Measurements from ENCODE around the gene EXOSC6. TPM values are rescaled to one million over a fixed set of nuclear protein-coding genes. Genes with fewer than 3 reads are reported as not detected.
"Not testable (repeated sequence)": the region's sequence is repeated elsewhere in the genome, so short reads cannot be mapped to it uniquely, and the experiment has no call there.

The EXOSC6 gene
- total RNA-seq, 1 experiment from 2014 or later: 41.6 TPM

DNA sequence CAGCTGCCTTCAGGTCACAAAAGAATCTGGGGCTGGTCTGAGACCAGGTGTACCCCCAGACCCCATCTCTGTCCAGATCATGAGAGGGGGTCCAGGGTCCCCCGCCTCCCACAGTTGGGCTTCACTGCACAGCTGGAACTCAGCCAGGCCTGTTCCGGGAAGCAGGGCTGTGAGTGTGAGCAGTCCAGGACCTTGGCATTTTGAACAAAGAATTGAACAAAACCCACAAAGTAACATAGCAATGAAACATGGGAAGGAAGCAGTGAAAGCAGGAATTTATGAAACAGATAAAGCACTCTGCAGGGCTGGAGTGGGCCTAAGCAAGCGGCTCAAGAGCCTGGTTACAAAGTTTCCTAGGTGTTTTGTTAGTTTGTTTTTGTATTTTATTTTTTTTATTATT is 53.1 kb downstream of the EXOSC6 start:
- not testable (repeated sequence) for H3K4me1 Mint-ChIP-seq; H2BK12ac ChIP-seq (ENCODE audit: insufficient read length, low read depth, low read length); H3T11ph ChIP-seq (ENCODE audit: low read length); H3K27ac Mint-ChIP-seq; H3K4me1 ChIP-seq (ENCODE audit: insufficient read depth, low read length); H2AK5ac ChIP-seq (ENCODE audit: insufficient read length, low read length); H3K56ac ChIP-seq (ENCODE audit: insufficient read length, low read depth, low read length); H3K36me3 Mint-ChIP-seq (ENCODE audit: insufficient read depth in 1 of 3, low read depth in 3 of 3); H3K4me3 Mint-ChIP-seq; H3K23ac ChIP-seq (ENCODE audit: insufficient read length, low read depth, low read length); H3K4me2 ChIP-seq (ENCODE audit: insufficient read depth, insufficient read length, low read length); H3K9me3 Mint-ChIP-seq; H3K27me3 ChIP-seq (ENCODE audit: insufficient read depth, low read length); H3K27me3 Mint-ChIP-seq (ENCODE audit: low read depth); H4K5ac ChIP-seq (ENCODE audit: insufficient read length, low read depth, low read length); H3K9me3 ChIP-seq (ENCODE audit: control insufficient read depth, low read depth, low read length); DNase-seq; H4K20me1 ChIP-seq (ENCODE audit: control insufficient read depth, insufficient read depth, insufficient read length); H3K18ac ChIP-seq (ENCODE audit: insufficient read length, low read depth, low read length); H2BK120ac ChIP-seq (ENCODE audit: low read depth, low read length, poor library complexity, severe bottlenecking); H3K4ac ChIP-seq (ENCODE audit: low read depth, low read length); H3K23me2 ChIP-seq (ENCODE audit: insufficient read length, low read depth, low read length, poor library complexity, severe bottlenecking); H3K27ac ChIP-seq (ENCODE audit: insufficient read length, low read depth, low read length); H2BK20ac ChIP-seq (ENCODE audit: low read depth, low read length, poor library complexity, severe bottlenecking); H2AFZ ChIP-seq (ENCODE audit: low read length); H3K79me1 ChIP-seq (ENCODE audit: insufficient read depth, low read depth, low read length, poor library complexity, severe bottlenecking); H3K79me2 ChIP-seq (ENCODE audit: insufficient read depth, low read length); H2BK15ac ChIP-seq (ENCODE audit: low read depth, low read length); H4K8ac ChIP-seq (replicated peaks; ENCODE audit: insufficient read length, low read depth, low read length); H2BK5ac ChIP-seq (ENCODE audit: insufficient read length, low read length); H3K14ac ChIP-seq (ENCODE audit: insufficient read depth, low read length); H3K9ac ChIP-seq (ENCODE audit: extremely low read depth, insufficient read length, low read length); H4K91ac ChIP-seq (ENCODE audit: insufficient read length, low read depth, low read length)
- no CpG with 5 or more reads among the region's 3 CpGs for WGBS (ENCODE audit: extremely low coverage, insufficient read length, low lambda C conversion rate)

- not testable (repeated sequence) for H3K36me3 Mint-ChIP-seq (ENCODE audit: insufficient read depth in 1 of 3, low read depth in 3 of 3); H3K27ac Mint-ChIP-seq; H3K79me2 ChIP-seq (ENCODE audit: insufficient read depth, low read length); H2AFZ ChIP-seq (ENCODE audit: low read length); H2BK20ac ChIP-seq (ENCODE audit: low read depth, low read length, poor library complexity, severe bottlenecking); H3T11ph ChIP-seq (ENCODE audit: low read length); H2BK5ac ChIP-seq (ENCODE audit: insufficient read length, low read length); H3K4me2 ChIP-seq (ENCODE audit: insufficient read depth, insufficient read length, low read length); H2BK12ac ChIP-seq (ENCODE audit: insufficient read length, low read depth, low read length); H3K23ac ChIP-seq (ENCODE audit: insufficient read length, low read depth, low read length); H3K14ac ChIP-seq (ENCODE audit: insufficient read depth, low read length); H3K4me1 Mint-ChIP-seq; H3K27me3 ChIP-seq (ENCODE audit: insufficient read depth, low read length); H4K91ac ChIP-seq (ENCODE audit: insufficient read length, low read depth, low read length); H3K4ac ChIP-seq (ENCODE audit: low read depth, low read length); H3K4me1 ChIP-seq (ENCODE audit: insufficient read depth, low read length); H3K9ac ChIP-seq (ENCODE audit: extremely low read depth, insufficient read length, low read length); H3K56ac ChIP-seq (ENCODE audit: insufficient read length, low read depth, low read length); H4K5ac ChIP-seq (ENCODE audit: insufficient read length, low read depth, low read length); H3K27me3 Mint-ChIP-seq (ENCODE audit: low read depth); H3K79me1 ChIP-seq (ENCODE audit: insufficient read depth, low read depth, low read length, poor library complexity, severe bottlenecking); H3K4me3 Mint-ChIP-seq; H3K27ac ChIP-seq (ENCODE audit: insufficient read length, low read depth, low read length); H4K8ac ChIP-seq (replicated peaks; ENCODE audit: insufficient read length, low read depth, low read length); H3K23me2 ChIP-seq (ENCODE audit: insufficient read length, low read depth, low read length, poor library complexity, severe bottlenecking); H2BK120ac ChIP-seq (ENCODE audit: low read depth, low read length, poor library complexity, severe bottlenecking); H3K18ac ChIP-seq (ENCODE audit: insufficient read length, low read depth, low read length); H4K20me1 ChIP-seq (ENCODE audit: control insufficient read depth, insufficient read depth, insufficient read length); H2AK5ac ChIP-seq (ENCODE audit: insufficient read length, low read length); H2BK15ac ChIP-seq (ENCODE audit: low read depth, low read length); DNase-seq; H3K9me3 ChIP-seq (ENCODE audit: control insufficient read depth, low read depth, low read length); H3K9me3 Mint-ChIP-seq
- no CpG with 5 or more reads among the region's 9 CpGs for WGBS (ENCODE audit: extremely low coverage, insufficient read length, low lambda C conversion rate)
These were observed 53.5 kb downstream of the EXOSC6 start for GRCh38 chr16:70198230-70198629.
